ENCODE results near the gene SLC11A2. TPM values are rescaled to one million over a fixed set of nuclear protein-coding genes. Genes with fewer than 3 reads are reported as not detected.

Gene SLC11A2
- total and polyA plus RNA-seq, 2 of the 13 experiments (the other 11 are each of a cell fraction or from before 2014, with no cell fraction given) = 71.7 to 77.0 TPM

DNA sequence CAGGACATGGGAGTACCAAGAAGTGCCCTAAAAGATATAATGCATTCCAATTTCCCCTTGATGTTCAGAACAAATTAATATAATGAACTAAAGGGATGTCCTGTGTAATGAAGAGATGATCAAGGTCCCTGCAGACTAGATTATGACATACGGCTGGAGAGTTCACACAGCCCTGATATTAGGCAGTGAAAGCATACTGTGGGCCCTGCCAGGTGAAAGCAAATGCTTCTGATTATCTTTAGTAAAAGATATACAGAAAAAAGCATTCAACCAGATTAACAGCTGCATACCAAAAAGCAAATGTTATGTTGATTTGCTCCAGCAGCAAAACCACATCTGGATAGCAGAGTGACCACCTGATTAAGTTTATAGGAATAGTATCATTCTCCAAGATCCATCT, 61.8 kb downstream of the SLC11A2 start (continued):
- TF ChIP-seq, protein P1, sequence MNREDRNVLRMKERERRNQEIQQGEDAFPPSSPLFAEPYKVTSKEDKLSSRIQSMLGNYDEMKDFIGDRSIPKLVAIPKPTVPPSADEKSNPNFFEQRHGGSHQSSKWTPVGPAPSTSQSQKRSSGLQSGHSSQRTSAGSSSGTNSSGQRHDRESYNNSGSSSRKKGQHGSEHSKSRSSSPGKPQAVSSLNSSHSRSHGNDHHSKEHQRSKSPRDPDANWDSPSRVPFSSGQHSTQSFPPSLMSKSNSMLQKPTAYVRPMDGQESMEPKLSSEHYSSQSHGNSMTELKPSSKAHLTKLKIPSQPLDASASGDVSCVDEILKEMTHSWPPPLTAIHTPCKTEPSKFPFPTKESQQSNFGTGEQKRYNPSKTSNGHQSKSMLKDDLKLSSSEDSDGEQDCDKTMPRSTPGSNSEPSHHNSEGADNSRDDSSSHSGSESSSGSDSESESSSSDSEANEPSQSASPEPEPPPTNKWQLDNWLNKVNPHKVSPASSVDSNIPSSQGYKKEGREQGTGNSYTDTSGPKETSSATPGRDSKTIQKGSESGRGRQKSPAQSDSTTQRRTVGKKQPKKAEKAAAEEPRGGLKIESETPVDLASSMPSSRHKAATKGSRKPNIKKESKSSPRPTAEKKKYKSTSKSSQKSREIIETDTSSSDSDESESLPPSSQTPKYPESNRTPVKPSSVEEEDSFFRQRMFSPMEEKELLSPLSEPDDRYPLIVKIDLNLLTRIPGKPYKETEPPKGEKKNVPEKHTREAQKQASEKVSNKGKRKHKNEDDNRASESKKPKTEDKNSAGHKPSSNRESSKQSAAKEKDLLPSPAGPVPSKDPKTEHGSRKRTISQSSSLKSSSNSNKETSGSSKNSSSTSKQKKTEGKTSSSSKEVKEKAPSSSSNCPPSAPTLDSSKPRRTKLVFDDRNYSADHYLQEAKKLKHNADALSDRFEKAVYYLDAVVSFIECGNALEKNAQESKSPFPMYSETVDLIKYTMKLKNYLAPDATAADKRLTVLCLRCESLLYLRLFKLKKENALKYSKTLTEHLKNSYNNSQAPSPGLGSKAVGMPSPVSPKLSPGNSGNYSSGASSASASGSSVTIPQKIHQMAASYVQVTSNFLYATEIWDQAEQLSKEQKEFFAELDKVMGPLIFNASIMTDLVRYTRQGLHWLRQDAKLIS (CRISPR knock-in tag; IDR thresholded peaks at IDR 0.05) = no peak

DNA sequence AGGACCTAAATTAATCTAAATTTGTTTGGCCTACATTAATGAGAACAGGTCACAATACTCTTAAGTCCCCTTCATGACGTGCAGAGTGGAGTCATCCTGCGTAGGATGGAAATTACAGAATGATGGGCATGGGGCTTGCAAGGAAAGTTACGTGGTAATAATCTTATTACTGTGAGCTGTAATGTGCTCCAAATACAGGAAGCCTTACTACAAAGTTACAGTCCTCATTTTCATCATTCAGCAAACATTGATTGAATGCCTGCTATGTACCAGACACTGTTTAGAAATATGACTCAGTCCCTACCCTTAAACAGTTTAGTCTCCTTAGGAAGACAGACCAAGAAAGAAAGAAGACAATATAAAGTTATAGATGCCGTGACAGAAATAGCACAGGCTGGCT, 64.5 kb downstream of the SLC11A2 start:
- BruUV-seq (replicated peaks) = no TSS peak
- intact Hi-C loops (cut with micrococcal nuclease; ENCODE audit: unreplicated experiment) (no loop called here), in situ Hi-C loops (cut with HindIII; ENCODE audit: extremely low pct_ligation_motif_present, low pct_unique_long_range_greater_than_20kb) (no loop called here)
- FAIRE-seq (no peak), DNase-seq (ENCODE audit: low spot score) (no peak), ATAC-seq (no peak)
- Histone ChIP-seq H3K4me2 (ENCODE audit: low read depth, low read length) (no peak overlapping the region), H4K20me1 (ENCODE audit: insufficient read depth, low read length) (no peaks in the 10 kb centered on the region), H3K79me2 (ENCODE audit: insufficient read depth, low read length) (no peaks in the 10 kb centered on the region), H3K27me3 (ENCODE audit: control insufficient read depth in 1 of 2, insufficient read depth in 2 of 2, low read length in 2 of 2) (no peaks in the 10 kb centered on the region), H3K9me3 (ENCODE audit: low read length) (no peaks in the 10 kb centered on the region), H3K4me3 (replicated peaks in 1 of 3; ENCODE audit: insufficient read depth in 1 of 3, low read depth in 2 of 3, low read length in 3 of 3) (no peak overlapping the region), H3K36me3 (replicated peaks in 1 of 2; ENCODE audit: control insufficient read depth in 1 of 2, insufficient read depth in 2 of 2, low read length in 2 of 2) (no peaks in the 10 kb centered on the region), H2AFZ (ENCODE audit: low read length) (no peak overlapping the region), H3K4me1 (ENCODE audit: insufficient read depth, low read length) (no peaks in the 10 kb centered on the region), H3K9ac (ENCODE audit: insufficient read depth, low read depth, low read length) (no peak overlapping the region), H3K27ac (ENCODE audit: extremely low read length, insufficient read depth, low read length) (no peak overlapping the region)
- ChIA-PET CTCF (ENCODE audit: low intra/inter-chr PET ratio, low total read pairs) (no interaction called here), POLR2A (no interaction called here)
- TF ChIP-seq HNF4G (IDR thresholded peaks at IDR 0.05; ENCODE audit: borderline replicate concordance, low read depth, low read length) (no peak), HNF4G (CRISPR knock-in tag; IDR thresholded peaks at IDR 0.05; ENCODE audit: borderline replicate concordance, low read depth) (no peak)
- WGBS (ENCODE audit: low lambda C conversion rate) = 94% methylated on average over 4 of the region's 4 CpGs

DNA sequence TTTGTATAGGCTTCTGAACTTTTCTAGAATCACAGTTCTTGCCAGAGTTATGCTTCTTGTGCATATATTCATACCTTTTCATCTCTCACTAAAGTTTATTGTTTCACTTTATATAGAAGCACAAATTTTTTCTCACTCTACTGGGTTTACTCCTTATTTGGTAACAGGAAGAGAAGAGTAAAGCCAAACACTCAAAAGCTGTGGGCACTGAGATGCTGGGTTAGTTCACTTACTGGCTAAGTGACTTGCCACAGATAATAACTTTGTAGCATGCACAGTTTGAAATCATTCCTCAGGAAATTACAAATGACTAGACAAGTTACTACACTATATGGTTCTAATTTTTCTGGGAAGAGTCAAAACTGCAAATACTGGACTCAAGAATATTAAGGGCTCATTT, 66.1 kb downstream of the SLC11A2 start:
- FAIRE-seq (no peak), ATAC-seq (no peak), DNase-seq (ENCODE audit: low spot score) (no peak)
- no peak overlapping the region for H3K4me2 ChIP-seq (ENCODE audit: low read depth, low read length)
- no TSS peak for BruUV-seq (replicated peaks)
- H3K9ac ChIP-seq (ENCODE audit: insufficient read depth, low read depth, low read length) = no peak overlapping the region
- no peaks in the 10 kb centered on the region for H3K36me3 ChIP-seq (replicated peaks in 1 of 2; ENCODE audit: control insufficient read depth in 1 of 2, insufficient read depth in 2 of 2, low read length in 2 of 2)
- H3K27ac ChIP-seq (ENCODE audit: extremely low read length, insufficient read depth, low read length) = no peak overlapping the region
- H3K4me1 ChIP-seq (ENCODE audit: insufficient read depth, low read length) = no peaks in the 10 kb centered on the region
- intact Hi-C loops (cut with micrococcal nuclease; ENCODE audit: unreplicated experiment) = no loop called here
- ChIA-PET POLR2A (no interaction called here), CTCF (ENCODE audit: low intra/inter-chr PET ratio, low total read pairs) (no interaction called here)
- H3K9me3 ChIP-seq (ENCODE audit: low read length) = no peaks in the 10 kb centered on the region
- H3K4me3 ChIP-seq (replicated peaks in 1 of 3; ENCODE audit: insufficient read depth in 1 of 3, low read depth in 2 of 3, low read length in 3 of 3) = no peak overlapping the region
- no peaks in the 10 kb centered on the region for H4K20me1 ChIP-seq (ENCODE audit: insufficient read depth, low read length)
- H3K27me3 ChIP-seq (ENCODE audit: control insufficient read depth in 1 of 2, insufficient read depth in 2 of 2, low read length in 2 of 2) = no peaks in the 10 kb centered on the region
- in situ Hi-C loops (cut with HindIII; ENCODE audit: extremely low pct_ligation_motif_present, low pct_unique_long_range_greater_than_20kb) = no loop called here
- H2AFZ ChIP-seq (ENCODE audit: low read length) = no peak overlapping the region
- no peaks in the 10 kb centered on the region for H3K79me2 ChIP-seq (ENCODE audit: insufficient read depth, low read length)
- TF ChIP-seq CHD2 (IDR thresholded peaks at IDR 0.05; ENCODE audit: low read depth, low read length) (no peak), ZKSCAN8 (CRISPR knock-in tag; IDR thresholded peaks at IDR 0.05; ENCODE audit: borderline replicate concordance) (no peak), XRCC5 (optimal IDR thresholded peaks at IDR 0.05; ENCODE audit: low read length) (no peak), THYN1 (CRISPR knock-in tag; IDR thresholded peaks at IDR 0.05; ENCODE audit: borderline replicate concordance, low read depth) (no peak), CEBPB (IDR thresholded peaks at IDR 0.05; ENCODE audit: borderline replicate concordance, low read depth, low read length) (no peak), ZNF572 (CRISPR knock-in tag; IDR thresholded peaks at IDR 0.05) (no peak)
- TF ChIP-seq, protein P2, sequence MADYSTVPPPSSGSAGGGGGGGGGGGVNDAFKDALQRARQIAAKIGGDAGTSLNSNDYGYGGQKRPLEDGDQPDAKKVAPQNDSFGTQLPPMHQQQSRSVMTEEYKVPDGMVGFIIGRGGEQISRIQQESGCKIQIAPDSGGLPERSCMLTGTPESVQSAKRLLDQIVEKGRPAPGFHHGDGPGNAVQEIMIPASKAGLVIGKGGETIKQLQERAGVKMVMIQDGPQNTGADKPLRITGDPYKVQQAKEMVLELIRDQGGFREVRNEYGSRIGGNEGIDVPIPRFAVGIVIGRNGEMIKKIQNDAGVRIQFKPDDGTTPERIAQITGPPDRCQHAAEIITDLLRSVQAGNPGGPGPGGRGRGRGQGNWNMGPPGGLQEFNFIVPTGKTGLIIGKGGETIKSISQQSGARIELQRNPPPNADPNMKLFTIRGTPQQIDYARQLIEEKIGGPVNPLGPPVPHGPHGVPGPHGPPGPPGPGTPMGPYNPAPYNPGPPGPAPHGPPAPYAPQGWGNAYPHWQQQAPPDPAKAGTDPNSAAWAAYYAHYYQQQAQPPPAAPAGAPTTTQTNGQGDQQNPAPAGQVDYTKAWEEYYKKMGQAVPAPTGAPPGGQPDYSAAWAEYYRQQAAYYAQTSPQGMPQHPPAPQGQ (CRISPR knock-in tag; IDR thresholded peaks at IDR 0.05; ENCODE audit: borderline replicate concordance) = no peak
- TF ChIP-seq, protein P3, sequence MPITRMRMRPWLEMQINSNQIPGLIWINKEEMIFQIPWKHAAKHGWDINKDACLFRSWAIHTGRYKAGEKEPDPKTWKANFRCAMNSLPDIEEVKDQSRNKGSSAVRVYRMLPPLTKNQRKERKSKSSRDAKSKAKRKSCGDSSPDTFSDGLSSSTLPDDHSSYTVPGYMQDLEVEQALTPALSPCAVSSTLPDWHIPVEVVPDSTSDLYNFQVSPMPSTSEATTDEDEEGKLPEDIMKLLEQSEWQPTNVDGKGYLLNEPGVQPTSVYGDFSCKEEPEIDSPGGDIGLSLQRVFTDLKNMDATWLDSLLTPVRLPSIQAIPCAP (CRISPR knock-in tag; IDR thresholded peaks at IDR 0.05; ENCODE audit: low read depth) = no peak

Measured in HepG2 (cell line).